ENCODE measurements around the gene CDCA5. TPM values are rescaled to one million over a fixed set of nuclear protein-coding genes. Genes with fewer than 3 reads are reported as not detected.

CDCA5 gene
- total RNA-seq, 1 experiment from 2014 or later = 94.8 TPM

GRCh38 chr11:65051398-65051858 is 32.4 kb downstream of the CDCA5 start:
- Histone ChIP-seq H4K20me1 (ENCODE audit: control insufficient read depth, insufficient read depth, insufficient read length) (no peaks in the 10 kb centered on the region), H3K27ac (ENCODE audit: insufficient read length, low read depth, low read length) (no peak overlapping the region), H3K18ac (ENCODE audit: insufficient read length, low read depth, low read length) (no peak overlapping the region), H3K27me3 (ENCODE audit: insufficient read depth, low read length) (no peaks in the 10 kb centered on the region), H3K4me2 (ENCODE audit: insufficient read depth, insufficient read length, low read length) (no peak overlapping the region), H4K8ac (replicated peaks; ENCODE audit: insufficient read length, low read depth, low read length) (no peak overlapping the region), H3K79me1 (ENCODE audit: insufficient read depth, low read depth, low read length, poor library complexity, severe bottlenecking) (no peaks in the 10 kb centered on the region), H2AFZ (ENCODE audit: low read length) (no peak overlapping the region), H2BK5ac (ENCODE audit: insufficient read length, low read length) (no peak overlapping the region), H4K91ac (ENCODE audit: insufficient read length, low read depth, low read length) (no peak overlapping the region), H3T11ph (ENCODE audit: low read length) (no peak overlapping the region), H2AK5ac (ENCODE audit: insufficient read length, low read length) (no peak overlapping the region), H3K56ac (ENCODE audit: insufficient read length, low read depth, low read length) (no peak overlapping the region), H2BK15ac (ENCODE audit: low read depth, low read length) (no peak overlapping the region), H3K23me2 (ENCODE audit: insufficient read length, low read depth, low read length, poor library complexity, severe bottlenecking) (no peaks in the 10 kb centered on the region), H2BK120ac (ENCODE audit: low read depth, low read length, poor library complexity, severe bottlenecking) (no peak overlapping the region), H3K9ac (ENCODE audit: extremely low read depth, insufficient read length, low read length) (no peak overlapping the region), H4K5ac (ENCODE audit: insufficient read length, low read depth, low read length) (no peak overlapping the region), H3K79me2 (ENCODE audit: insufficient read depth, low read length) (no peaks in the 10 kb centered on the region), H3K23ac (ENCODE audit: insufficient read length, low read depth, low read length) (no peak overlapping the region), H3K9me3 (ENCODE audit: control insufficient read depth, low read depth, low read length) (no peaks in the 10 kb centered on the region), H2BK12ac (ENCODE audit: insufficient read length, low read depth, low read length) (no peak overlapping the region), H3K14ac (ENCODE audit: insufficient read depth, low read length) (no peak overlapping the region), H3K4ac (ENCODE audit: low read depth, low read length) (no peak overlapping the region), H3K4me1 (ENCODE audit: insufficient read depth, low read length) (no peaks in the 10 kb centered on the region), H2BK20ac (ENCODE audit: low read depth, low read length, poor library complexity, severe bottlenecking) (no peak overlapping the region)
- H3K27ac Mint-ChIP-seq = no peak overlapping the region
- H3K36me3 Mint-ChIP-seq (ENCODE audit: insufficient read depth in 1 of 3, low read depth in 3 of 3) = peaks cover 0 to 1% (median 0%) of the 10 kb centered on the region in 3 experiments; a peak in 1 of 7 replicates
- peaks cover 4 to 10% of the 10 kb centered on the region in 2 experiments for H3K4me1 Mint-ChIP-seq
- TF ChIP-seq CTCF (conservative IDR thresholded peaks at IDR 0.05) = no peak
- no peak for DNase-seq
- no peaks in the 10 kb centered on the region; a peak in 1 of 5 replicates for H3K9me3 Mint-ChIP-seq
- WGBS (ENCODE audit: extremely low coverage, insufficient read length, low lambda C conversion rate) = no CpG with 5 or more reads among the region's 9 CpGs
- H3K4me3 Mint-ChIP-seq = no peak overlapping the region
- peaks cover 7% of the 10 kb centered on the region for H3K27me3 Mint-ChIP-seq (ENCODE audit: low read depth)

All from H9 (cell line).